Measurements from ENCODE around the gene ANO1. TPM values are rescaled to one million over a fixed set of nuclear protein-coding genes. Genes with fewer than 3 reads are reported as not detected.
A peak's percentile ranks its signal among the peaks of the same experiment; 100 is the strongest.

ANO1 gene
- total and polyA plus RNA-seq, 2 of the 8 experiments (the other 6 are each of a cell fraction or from before 2014, with no cell fraction given) = 4.7 to 5.0 TPM

DNA sequence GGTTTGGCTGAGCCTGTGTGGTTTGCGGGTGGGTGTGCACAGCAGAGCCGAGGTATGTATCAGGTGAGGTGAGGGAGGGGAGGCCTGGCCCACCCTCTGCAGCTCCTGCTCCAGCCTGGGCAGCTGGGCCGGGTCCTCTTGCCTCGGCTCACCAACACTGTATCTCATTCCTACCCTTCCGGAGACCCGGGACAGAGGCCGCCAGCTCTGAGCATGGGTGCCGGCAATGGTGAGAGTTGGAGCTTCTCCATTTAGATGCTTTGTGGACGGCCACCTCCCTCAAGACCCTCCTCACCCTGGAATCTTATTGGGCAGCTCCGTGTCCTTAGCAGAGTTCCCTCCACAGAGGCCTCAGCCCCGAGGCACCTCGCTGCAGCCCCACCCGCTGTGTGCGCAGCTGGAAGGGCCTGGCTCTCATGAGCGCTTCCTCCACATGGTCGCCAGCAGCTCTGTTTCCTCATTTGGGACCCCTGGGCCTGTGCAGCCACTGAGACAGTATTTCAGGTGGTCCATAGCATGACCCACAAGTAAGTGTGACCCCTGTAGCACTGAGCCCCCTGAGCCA lies 55.7 kb downstream of the ANO1 start:
- Histone ChIP-seq H3K79me1 (ENCODE audit: low read depth, low read length) (no peaks in the 10 kb centered on the region), H3K79me2 (ENCODE audit: control insufficient read depth in 1 of 2, insufficient read depth in 2 of 2, low read length in 2 of 2) (no peaks in the 10 kb centered on the region), H3K4me3 (ENCODE audit: extremely low read depth in 1 of 4, insufficient read depth in 2 of 4, low read depth in 3 of 4, low read length in 4 of 4) (no peak overlapping the region), H2BK20ac (ENCODE audit: low read length) (no peak overlapping the region), H4K5ac (ENCODE audit: insufficient read length, low read depth, low read length) (no peak overlapping the region), H3K9me3 (ENCODE audit: insufficient read depth in 2 of 2, low read depth in 1 of 2, low read length in 1 of 2) (no peaks in the 10 kb centered on the region), H2BK120ac (replicated peaks; ENCODE audit: low read depth, low read length) (no peak overlapping the region), H2BK5ac (ENCODE audit: low read depth, low read length) (peak overlapping the region; percentile 60; the same call in 1 of the 2 replicates), H3K9ac (replicated peaks in 1 of 4; ENCODE audit: extremely low read depth in 1 of 4, low read depth in 3 of 4, low read length in 3 of 4) (no peak overlapping the region), H3K36me3 (ENCODE audit: control insufficient read depth in 2 of 4, insufficient read depth in 4 of 4, low read length in 3 of 4) (no peaks in the 10 kb centered on the region), H3K23ac (ENCODE audit: insufficient read length) (no peak overlapping the region), H2BK15ac (ENCODE audit: low read length) (no peak overlapping the region), H4K20me1 (replicated peaks in 1 of 2; ENCODE audit: control insufficient read depth in 1 of 2, insufficient read depth in 2 of 2, low read length in 2 of 2) (no peaks in the 10 kb centered on the region), H2AK5ac (ENCODE audit: low read depth, low read length) (no peak overlapping the region), H3K56ac (replicated peaks; ENCODE audit: insufficient read length, low read depth, low read length) (no peak overlapping the region), H3K4ac (replicated peaks; ENCODE audit: insufficient read length, low read depth, low read length) (no peak overlapping the region), H3K4me1 (replicated peaks in 1 of 4; ENCODE audit: control insufficient read depth in 3 of 4, insufficient read depth in 4 of 4, low read length in 3 of 4) (peaks cover 0 to 9% (median 5%) of the 10 kb centered on the region in 4 experiments; a peak in 6 of 7 replicates), H3K23me2 (ENCODE audit: low read depth, low read length) (no peaks in the 10 kb centered on the region), H3K14ac (ENCODE audit: insufficient read length) (no peak overlapping the region), H4K8ac (ENCODE audit: extremely low read depth, insufficient read depth, low read length) (no peak overlapping the region), H2AFZ (ENCODE audit: low read length) (no peak overlapping the region), H3K27ac (ENCODE audit: low read depth, low read length) (no peak overlapping the region), H3K27me3 (replicated peaks in 1 of 4; ENCODE audit: control insufficient read depth in 3 of 4, extremely low read depth in 1 of 4, insufficient read depth in 3 of 4, low read length in 3 of 4) (peaks cover 0 to 2% (median 0%) of the 10 kb centered on the region in 4 experiments; a peak in 1 of 7 replicates), H3K4me2 (ENCODE audit: insufficient read depth in 1 of 2, low read depth in 2 of 2, low read length in 2 of 2) (no peak overlapping the region), H2BK12ac (ENCODE audit: low read depth, low read length) (peak overlapping the region; percentile 17; the same call in 1 of the 2 replicates), H3K18ac (ENCODE audit: extremely low read depth, low read length) (0 out of 2 replicates have a peak overlapping the region, but pooled peaks have one; percentile 62), H4K91ac (replicated peaks; ENCODE audit: insufficient read length, low read length) (peak overlapping the region; percentile 40)
- POLR2A ChIA-PET (ENCODE audit: partially characterized antibody) = no interaction called here
- FAIRE-seq (no peak), DNase-seq (ENCODE audit: low read depth in 1 of 2, low spot score in 2 of 2) (no peak)
- CTCF ChIA-PET (ENCODE audit: partially characterized antibody) = interaction anchor here (0.5 to 3.3 kb wide), 16 partner anchors 10 to 285 kb away, joined by 3 to 16 read pairs (median 6); no protein-coding TSS in a partner anchor
- WGBS, 2 experiments (ENCODE audit: extremely low coverage in 1 of 2, insufficient coverage in 1 of 2, insufficient read length in 1 of 2, insufficient replicate concordance in 2 of 2, low coverage in 1 of 2, low lambda C conversion rate in 2 of 2, missing lambda C conversion rate in 1 of 2) = 92% methylated on average over 16 of the region's 16 CpGs; no CpG with 5 or more reads in 1 of the 2 experiments
- no peak for TF ChIP-seq CREB1 (IDR thresholded peaks at IDR 0.05)
- no peak for TF ChIP-seq BRCA1 (IDR thresholded peaks at IDR 0.05; ENCODE audit: low read depth, low read length)
- TF ChIP-seq TBP (IDR thresholded peaks at IDR 0.05; ENCODE audit: low read depth, low read length) = no peak
